NK-92 (cell line): ENCODE data around the gene PRAMEF10.
"Not testable (repeated sequence)": the region's sequence is repeated elsewhere in the genome, so short reads cannot be mapped to it uniquely, and the experiment has no call there.

ENCODE experiments used
- DNase-seq: peaks from one replicate; lab custom pipeline; 2025; ENCODE audit not compliant: unreplicated experiment; lab: John Stamatoyannopoulos, UW

PRAMEF10 gene

GRCh38 chr1:12898170-12898569 lies at the start of gene PRAMEF10:
TSS of gene PRAMEF10 (minus strand) at chr1:12898270. CDS start at chr1:12895847, 2,423 bp downstream.
- DNase-seq, result not testable (repeated sequence)

DNA sequence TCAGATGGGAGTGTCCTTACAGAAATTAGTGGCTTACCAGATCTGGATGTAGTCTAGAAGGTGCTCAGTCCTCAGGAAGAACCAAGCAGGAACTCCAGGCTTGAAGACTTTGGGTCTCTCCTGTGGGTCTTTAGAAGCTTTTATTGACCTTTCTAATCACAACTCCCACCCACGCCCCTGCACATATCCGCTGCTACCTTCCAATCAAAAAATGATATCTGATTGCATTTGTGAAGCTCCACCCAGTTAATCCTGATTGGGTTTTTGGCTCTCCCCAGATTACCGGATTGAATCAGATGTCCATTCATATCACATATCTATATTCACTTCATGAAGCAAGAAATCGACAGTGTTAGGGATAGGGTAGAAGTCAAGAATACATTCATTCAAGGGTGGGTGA lies 49.4 kb upstream of the PRAMEF10 start, which contains the start of gene PRAMEF6:
PRAMEF6 (minus strand) TSS at position 101 of the 400 bp plus-strand sequence. CDS start 5,062 bp downstream, outside the sequence.
- not testable (repeated sequence) for DNase-seq

DNA sequence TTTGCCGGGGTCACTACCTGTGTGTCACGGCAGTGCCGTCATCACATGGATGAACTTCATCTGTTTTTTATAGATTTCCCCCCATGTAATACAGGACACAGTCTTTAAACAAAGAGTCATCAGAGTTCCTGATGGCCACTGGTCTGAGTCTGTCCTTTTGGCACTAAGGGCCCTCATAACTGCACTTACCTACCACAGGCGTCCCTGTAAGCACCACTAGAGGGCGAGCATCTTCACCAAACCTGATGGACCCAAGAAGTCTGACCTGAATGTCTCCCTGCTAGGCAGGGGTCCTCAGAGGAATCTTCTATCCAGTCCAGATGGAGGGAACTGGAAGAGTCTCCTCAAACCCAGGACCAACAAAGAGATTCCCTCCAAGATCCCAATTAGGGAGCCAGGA lies 26.3 kb upstream of the PRAMEF10 start:
- not testable (repeated sequence) for DNase-seq

- not testable (repeated sequence) for DNase-seq
These were observed 23.7 kb upstream of the PRAMEF10 start for GRCh38 chr1:12921749-12922148.

- DNase-seq, result not testable (repeated sequence)
These were observed 18.2 kb upstream of the PRAMEF10 start, which contains the start of gene PRAMEF7 for GRCh38 chr1:12916310-12916709. TSS of gene PRAMEF7 (plus strand) at chr1:12916610. CDS start at chr1:12917693, 1,083 bp downstream.

DNA sequence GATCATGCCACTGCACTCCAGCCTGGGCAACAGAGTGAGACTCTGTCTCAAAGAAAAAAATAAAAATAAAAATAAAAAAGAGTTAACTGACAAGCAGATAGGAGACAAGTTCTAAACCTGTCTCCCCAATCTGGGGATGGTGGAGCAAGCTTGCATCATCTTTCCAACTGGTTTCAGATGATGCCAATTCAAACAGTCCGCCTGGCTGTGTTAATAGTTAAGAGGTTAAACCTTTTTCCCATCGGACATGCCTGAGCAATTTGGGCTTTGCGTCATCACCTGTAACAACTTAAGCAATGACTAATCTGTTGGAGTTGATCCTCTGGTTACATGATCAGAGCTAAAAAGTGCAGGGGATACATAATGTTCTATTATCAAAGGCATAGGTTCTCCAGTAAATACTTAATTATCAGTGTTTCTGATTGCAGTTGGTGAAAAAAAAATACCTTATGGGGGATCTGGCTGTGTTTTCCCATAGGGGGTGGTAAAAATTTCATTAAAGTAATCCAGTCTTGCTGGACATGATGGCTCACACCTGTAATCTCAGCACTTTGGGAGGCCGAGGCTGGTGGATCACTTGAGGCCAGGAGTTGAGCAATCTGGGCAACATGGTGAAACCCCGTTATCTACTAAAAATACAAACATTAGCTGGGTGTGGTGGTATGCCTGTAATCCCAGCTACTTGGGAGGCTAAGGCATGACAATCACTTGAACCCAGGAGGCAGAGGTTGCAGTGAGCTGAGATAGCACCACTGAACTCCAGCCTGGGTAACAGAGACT lies 5.9 kb upstream of the PRAMEF10 start:
- not testable (repeated sequence) for DNase-seq

DNA sequence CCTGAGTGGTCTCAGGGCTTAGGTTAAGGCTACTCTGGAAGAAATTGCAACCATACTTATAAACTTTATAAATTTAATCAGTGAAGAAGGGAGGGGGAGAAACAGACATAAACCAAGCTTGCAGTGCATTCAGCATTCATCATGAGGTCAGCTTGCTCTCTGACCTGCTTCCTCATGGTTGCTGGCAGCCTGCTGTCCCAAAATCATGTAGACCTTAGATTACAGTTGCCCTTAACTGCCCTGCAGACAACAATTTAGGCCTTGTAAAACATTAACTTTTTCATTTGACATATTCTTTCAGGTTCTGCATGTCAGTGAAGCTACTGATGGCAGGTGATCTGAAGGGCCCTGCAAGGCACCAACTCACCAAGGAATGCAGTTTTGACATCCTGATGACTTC lies 1.1 kb upstream of the PRAMEF10 start:
- DNase-seq, result not testable (repeated sequence)

GRCh38 chr1:12886101-12886500 lies 12.0 kb downstream of the PRAMEF10 start, which contains the start of gene PRAMEF4:
TSS of gene PRAMEF4 (minus strand) at chr1:12886201. CDS start at chr1:12883394, 2,807 bp downstream.
- not testable (repeated sequence) for DNase-seq

- DNase-seq, result not testable (repeated sequence)
These were observed 19.6 kb downstream of the PRAMEF10 start for GRCh38 chr1:12878453-12878852.

DNA sequence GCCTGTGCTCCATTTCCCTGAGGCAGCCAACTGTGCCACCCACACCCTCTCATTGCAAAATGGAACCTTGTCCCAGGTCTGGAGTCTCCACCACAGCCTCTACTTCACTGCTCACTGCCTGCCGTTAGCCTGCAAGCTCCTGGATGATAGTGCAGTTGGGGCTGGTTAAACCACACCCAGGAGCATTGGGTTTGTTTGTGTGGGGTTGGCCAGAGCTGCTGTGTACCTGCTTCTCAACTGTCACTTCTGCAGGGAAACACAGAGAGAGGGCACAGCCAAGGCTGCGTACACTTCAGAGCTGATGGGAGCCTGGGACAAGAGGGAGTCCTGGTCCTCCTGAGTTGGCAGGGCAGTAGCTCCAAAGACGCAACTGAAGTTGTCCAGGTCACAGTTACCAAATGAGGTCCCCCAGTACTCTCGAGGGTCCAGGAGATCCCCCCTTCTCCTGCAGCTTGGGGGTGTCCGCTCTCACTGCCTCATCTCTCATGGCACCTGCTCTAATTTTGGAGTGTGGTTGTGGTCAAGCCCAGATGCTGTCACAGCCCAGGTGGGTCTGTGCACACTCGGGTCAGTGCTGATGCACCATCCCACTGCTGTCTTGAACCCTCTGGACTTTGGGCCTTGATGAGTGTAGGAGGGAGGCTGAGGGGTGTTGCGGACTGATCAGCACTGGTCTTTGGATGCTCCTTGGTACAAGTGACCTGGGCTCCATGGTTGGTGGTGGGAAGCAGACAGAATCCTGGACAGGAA lies 34.8 kb downstream of the PRAMEF10 start:
- not testable (repeated sequence) for DNase-seq

DNA sequence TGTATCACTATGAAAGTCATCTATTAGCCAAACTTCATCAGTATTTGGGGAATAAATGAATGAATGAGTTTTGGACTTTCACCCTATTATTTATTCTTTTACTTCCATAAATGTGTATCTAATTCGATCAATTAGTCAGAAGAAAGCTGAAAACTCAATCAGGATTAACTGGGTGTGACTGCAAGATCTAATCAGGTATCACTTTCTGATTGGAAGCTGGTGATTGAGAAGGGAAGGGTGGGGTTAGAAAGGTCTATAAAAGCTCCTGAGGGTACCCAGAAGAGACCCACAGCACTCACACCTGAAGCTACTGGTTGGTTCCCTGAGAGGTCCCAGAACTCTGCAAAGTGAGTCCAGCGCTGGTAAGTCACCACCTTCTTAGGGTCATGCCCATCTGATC lies 41.3 kb downstream of the PRAMEF10 start, which contains the start of gene PRAMEF2:
PRAMEF2 (plus strand) TSS at position 301 of the 400 bp plus-strand sequence. CDS start 1,924 bp downstream, outside the sequence.
- not testable (repeated sequence) for DNase-seq

GRCh38 chr1:12851779-12852178 lies 46.3 kb downstream of the PRAMEF10 start:
- no peak for DNase-seq

DNA sequence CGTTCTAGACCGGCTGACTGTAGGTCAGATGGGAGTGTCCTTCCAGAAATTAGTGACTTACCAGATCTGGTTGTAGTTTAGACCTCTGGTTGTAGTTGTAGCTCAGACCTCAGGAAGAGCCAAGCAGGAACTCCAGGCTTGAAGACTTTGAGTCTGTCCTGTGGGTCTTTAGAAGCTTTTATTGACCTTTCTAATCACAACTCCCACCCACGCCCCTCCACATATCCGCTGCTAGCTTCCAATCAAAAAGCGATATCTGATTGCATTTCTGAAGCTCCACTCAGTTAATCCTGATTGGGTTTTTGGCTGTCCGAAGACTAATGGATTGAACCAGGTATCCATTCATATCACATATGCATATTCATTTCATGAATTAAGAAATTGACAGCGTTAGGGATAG lies 49.5 kb downstream of the PRAMEF10 start, which contains the start of gene HNRNPCL1:
HNRNPCL1 (minus strand) TSS at position 101 of the 400 bp plus-strand sequence. CDS start 431 bp downstream, outside the sequence.
- not testable (repeated sequence) for DNase-seq
